Anterior cingulate cortex (tissue), 58 donors: Measurements from ENCODE around the gene PARG.
"Not testable (repeated sequence)": the region's sequence is repeated elsewhere in the genome, so short reads cannot be mapped to it uniquely, and the experiment has no call there.

Experiments
- DNase-seq, 58 donors: peaks; one replicate each; lab custom pipeline; 2025; lab: John Stamatoyannopoulos, UW

The PARG gene

GRCh38 chr10:49833168-49833567 is 108.7 kb downstream of the PARG start:
- DNase-seq, result no peak

GRCh38 chr10:49831352-49832035 is 110.3 kb downstream of the PARG start:
- DNase-seq, result no peak

GRCh38 chr10:49830846-49831245 is 111.0 kb downstream of the PARG start:
- no peak for DNase-seq

GRCh38 chr10:49830016-49830415 is 111.8 kb downstream of the PARG start:
- no peak for DNase-seq

GRCh38 chr10:49827297-49827696 is 114.5 kb downstream of the PARG start:
- DNase-seq, result peak in 1 of 58 donors; percentile 0

GRCh38 chr10:49819234-49819958 is 122.4 kb downstream of the PARG start:
- DNase-seq, result no peak

- no peak for DNase-seq
Measured at GRCh38 chr10:49817845-49818244, 124.0 kb downstream of the PARG start.

- DNase-seq, result no peak
Measured at GRCh38 chr10:49803988-49804387, 137.8 kb downstream of the PARG start.

GRCh38 chr10:49798275-49798674 is 143.6 kb downstream of the PARG start:
- no peak for DNase-seq

- no peak for DNase-seq
Measured at GRCh38 chr10:49791100-49791499, 150.7 kb downstream of the PARG start.

- no peak for DNase-seq
Measured at GRCh38 chr10:49784681-49785080, 157.1 kb downstream of the PARG start.

GRCh38 chr10:49783645-49784044 is 158.2 kb downstream of the PARG start:
- no peak for DNase-seq

- no peak for DNase-seq
Measured at GRCh38 chr10:49781247-49781646, 160.6 kb downstream of the PARG start.

GRCh38 chr10:49778197-49778596 is 163.6 kb downstream of the PARG start:
- no peak for DNase-seq

- DNase-seq, result no peak
Measured at GRCh38 chr10:49776851-49777250, 165.0 kb downstream of the PARG start.

- no peak for DNase-seq
Measured at GRCh38 chr10:49775014-49775413, 166.8 kb downstream of the PARG start.

GRCh38 chr10:49772944-49773343 is 168.9 kb downstream of the PARG start:
- DNase-seq, result not testable (repeated sequence)

GRCh38 chr10:49771046-49771445 is 170.8 kb downstream of the PARG start:
- not testable (repeated sequence) for DNase-seq

GRCh38 chr10:49769692-49770091 is 172.1 kb downstream of the PARG start:
- DNase-seq, result no peak

- no peak for DNase-seq
Measured at GRCh38 chr10:49768731-49769130, 173.1 kb downstream of the PARG start.

GRCh38 chr10:49768329-49768728 is 173.5 kb downstream of the PARG start:
- DNase-seq, result no peak
